Right lobe of liver (tissue), 4 donors: ENCODE data around the gene GIT1.

Experiments used
- CTCF ChIP-seq, 4 donors: fragments of 200-600 bp in 3 of 4; fragments of 450-650 bp in 1 of 4; IDR thresholded peaks; one replicate each; pipeline versions ENCODE4 v1.5.1 to v1.8.0; 2016 to 2022; ENCODE audit warnings: antibody characterized with exemption in 4 of 4, mild to moderate bottlenecking in 2 of 4
- POLR2A ChIP-seq: fragments of 450-650 bp; IDR thresholded peaks from one replicate; pipeline ENCODE4 v1.6.1; 2017; ENCODE audit warnings: antibody characterized with exemption, mild to moderate bottlenecking
- donor health status: DM: no; HTN: no; CAD: no.
- donor health status: DM: no; HTN: no; CAD: no.
- donor health status: DM: no; HTN: yes; CAD: no.

GRCh38 chr17:29623283-29623647 is 33.8 kb upstream of the GIT1 start:
- TF ChIP-seq CTCF (IDR thresholded peaks at IDR 0.05), result no peak
- no peak for TF ChIP-seq POLR2A
